ENCODE measurements around the gene SPTBN1.

DNA sequence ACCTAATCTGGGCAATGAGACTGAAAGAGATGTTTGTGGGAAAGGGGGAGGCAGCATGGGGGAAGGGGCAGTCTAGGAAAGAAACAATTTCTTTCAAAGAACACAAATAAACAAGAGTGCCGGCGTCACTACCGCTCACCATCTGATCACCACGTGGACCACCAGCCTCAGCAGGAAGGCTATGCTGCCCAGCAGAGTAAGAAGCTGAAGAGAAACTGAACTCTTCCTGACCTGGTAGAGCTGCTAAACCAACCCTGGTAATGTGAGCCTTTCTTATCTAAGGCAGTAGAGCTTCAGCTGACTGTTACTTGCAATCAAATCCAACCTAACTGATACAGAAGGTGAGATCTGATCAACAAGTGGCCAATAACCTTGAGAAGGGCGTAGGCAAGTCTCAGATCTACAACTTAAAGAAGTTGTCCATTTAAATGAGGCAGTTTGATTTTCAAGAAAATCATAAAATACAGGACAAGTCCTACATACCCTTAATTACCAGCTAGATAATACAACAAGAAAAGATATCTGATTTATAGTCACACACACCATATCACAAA, 44.2 kb upstream of the SPTBN1 start:
- TF ChIP-seq EZH2phosphoT487 (IDR thresholded peaks at IDR 0.05; ENCODE audit: borderline replicate concordance, low read depth, low read length) = no peak
- TF ChIP-seq, protein P1, sequence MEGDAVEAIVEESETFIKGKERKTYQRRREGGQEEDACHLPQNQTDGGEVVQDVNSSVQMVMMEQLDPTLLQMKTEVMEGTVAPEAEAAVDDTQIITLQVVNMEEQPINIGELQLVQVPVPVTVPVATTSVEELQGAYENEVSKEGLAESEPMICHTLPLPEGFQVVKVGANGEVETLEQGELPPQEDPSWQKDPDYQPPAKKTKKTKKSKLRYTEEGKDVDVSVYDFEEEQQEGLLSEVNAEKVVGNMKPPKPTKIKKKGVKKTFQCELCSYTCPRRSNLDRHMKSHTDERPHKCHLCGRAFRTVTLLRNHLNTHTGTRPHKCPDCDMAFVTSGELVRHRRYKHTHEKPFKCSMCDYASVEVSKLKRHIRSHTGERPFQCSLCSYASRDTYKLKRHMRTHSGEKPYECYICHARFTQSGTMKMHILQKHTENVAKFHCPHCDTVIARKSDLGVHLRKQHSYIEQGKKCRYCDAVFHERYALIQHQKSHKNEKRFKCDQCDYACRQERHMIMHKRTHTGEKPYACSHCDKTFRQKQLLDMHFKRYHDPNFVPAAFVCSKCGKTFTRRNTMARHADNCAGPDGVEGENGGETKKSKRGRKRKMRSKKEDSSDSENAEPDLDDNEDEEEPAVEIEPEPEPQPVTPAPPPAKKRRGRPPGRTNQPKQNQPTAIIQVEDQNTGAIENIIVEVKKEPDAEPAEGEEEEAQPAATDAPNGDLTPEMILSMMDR (conservative IDR thresholded peaks at IDR 0.05; ENCODE audit: low read length) = no peak

Data from OCI-LY7 (cell line).